Esophagus squamous epithelium (tissue), 4 donors: ENCODE measurements around the gene GPC3.

Source experiments
- CTCF ChIP-seq, 6 experiments: fragments of 450-650 bp in 4 of 6; fragments of 200-600 bp in 2 of 6; sonication (generic) in 2 of 6; IDR thresholded peaks; one replicate each; pipeline ENCODE4 v1.5.1; 2016 to 2019; ENCODE audit warnings: antibody characterized with exemption in 6 of 6, mild to moderate bottlenecking in 4 of 6, moderate library complexity in 4 of 6
- POLR2A ChIP-seq, 4 donors: fragments of 450-650 bp; IDR thresholded peaks; one replicate each; pipeline ENCODE4 v1.6.1; 2017; ENCODE audit warnings: antibody characterized with exemption in 4 of 4, mild to moderate bottlenecking in 4 of 4, moderate library complexity in 3 of 4

- TF ChIP-seq CTCF (IDR thresholded peaks at IDR 0.05) (no peak), POLR2A (IDR thresholded peaks at IDR 0.05) (no peak)
Observed at GRCh38 chrX:133745349-133745748, 240.0 kb downstream of the GPC3 start.
